SH-SY5Y (cell line): ENCODE results near the gene NKX1-2.

Experiments used
- GATA2 ChIP-seq: IDR thresholded peaks from 2 replicates; pipeline ENCODE4 v1.6.1; 2011; ENCODE audit warnings: mild to moderate bottlenecking, low read depth, low read length
- GATA3 ChIP-seq: IDR thresholded peaks from 2 replicates; pipeline ENCODE4 v1.6.1; 2011; ENCODE audit warnings: low read depth, mild to moderate bottlenecking, low read length, moderate library complexity

NKX1-2 gene

GRCh38 chr10:124467165-124467564, 17.3 kb upstream of the NKX1-2 start:
- TF ChIP-seq GATA2 (no peak), GATA3 (no peak)

GRCh38 chr10:124465777-124466488, 16.1 kb upstream of the NKX1-2 start:
- TF ChIP-seq GATA2 (no peak), GATA3 (no peak)

DNA sequence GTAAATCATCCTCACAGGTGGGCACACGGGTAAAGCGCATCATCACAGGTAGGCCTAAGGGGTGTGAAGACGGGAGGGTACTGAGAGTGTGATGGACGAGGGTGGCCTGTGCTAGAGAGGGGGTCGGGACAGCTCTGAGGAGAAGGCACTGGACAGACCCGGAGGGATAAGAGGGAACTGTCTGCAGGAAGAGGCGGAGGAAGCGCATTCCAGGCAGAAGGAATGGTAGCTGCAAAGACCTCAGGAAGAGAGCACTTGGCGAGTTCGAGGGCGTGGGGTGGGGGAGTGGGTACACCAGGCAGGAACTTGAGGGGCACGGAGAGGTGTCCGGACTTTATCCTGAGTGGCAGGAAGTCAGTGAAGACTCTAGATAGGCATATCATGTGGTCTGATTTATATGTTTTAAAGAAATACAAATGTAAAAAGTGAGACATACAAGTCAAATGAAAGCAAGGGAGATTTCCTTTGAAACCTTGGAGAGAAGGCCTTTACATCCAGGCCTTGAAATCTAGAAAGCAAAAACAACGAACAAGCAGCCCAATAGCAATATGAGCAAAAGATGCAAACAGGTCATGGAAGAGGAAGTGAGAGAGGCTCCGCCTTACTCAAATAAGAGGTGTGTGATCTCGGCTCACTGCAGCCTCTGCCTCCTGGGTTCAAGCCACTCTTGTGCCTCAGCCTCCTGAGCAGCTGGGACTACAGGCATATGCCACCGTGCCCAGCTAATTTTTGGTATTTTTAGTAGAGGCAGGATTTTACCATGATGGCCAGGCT, 15.4 kb upstream of the NKX1-2 start:
- TF ChIP-seq GATA2, result no peak
- TF ChIP-seq GATA3, result no peak

- TF ChIP-seq GATA3 (no peak), GATA2 (no peak)
Measured at GRCh38 chr10:124464028-124464965, 14.5 kb upstream of the NKX1-2 start.

DNA sequence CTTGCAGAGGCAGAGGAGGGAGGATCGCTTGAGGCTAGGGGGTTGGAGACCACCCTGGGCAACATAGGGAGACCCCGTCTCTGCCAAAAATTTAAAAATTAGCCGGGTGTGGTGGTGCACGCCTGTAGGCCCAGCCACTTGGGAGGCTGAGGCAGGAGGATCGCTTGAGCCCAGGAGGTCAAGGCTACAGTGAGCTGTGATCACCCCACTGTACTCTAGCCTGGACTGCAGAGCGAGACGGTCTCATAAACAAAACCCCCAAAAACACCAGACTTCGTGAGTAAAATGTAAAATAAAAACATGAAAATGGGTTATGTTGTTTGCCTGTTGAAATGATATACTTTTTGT, 12.5 kb upstream of the NKX1-2 start:
- no peak for TF ChIP-seq GATA2

GRCh38 chr10:124461642-124462347, 12.0 kb upstream of the NKX1-2 start, which contains the start of gene LHPP:
Gene LHPP (plus strand): TSS chr10:124461823. CDS start chr10:124461863, 40 bp downstream.
- TF ChIP-seq GATA2 (no peak), GATA3 (no peak)

GRCh38 chr10:124460144-124460543, 10.3 kb upstream of the NKX1-2 start:
- TF ChIP-seq GATA3 (no peak), GATA2 (no peak)

DNA sequence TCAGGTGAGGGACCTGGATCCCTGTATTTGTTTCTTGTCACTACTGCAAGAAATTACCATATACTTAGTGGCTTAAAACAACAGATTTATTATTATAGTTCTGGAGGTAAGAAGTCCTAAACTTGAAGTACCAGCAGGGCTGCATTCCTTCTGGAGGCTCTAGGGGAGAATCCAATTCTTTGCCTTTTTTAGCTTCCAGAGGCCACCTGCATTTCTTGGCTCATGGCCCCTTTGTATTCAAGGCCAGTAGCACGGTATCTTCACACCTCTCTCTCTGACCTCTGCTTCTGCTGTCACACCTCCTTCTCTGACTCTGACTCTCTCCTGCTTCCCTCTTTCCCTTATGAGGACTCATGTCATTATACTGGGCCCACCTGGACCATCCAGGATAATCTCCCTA, 9.6 kb upstream of the NKX1-2 start:
- TF ChIP-seq GATA3 (no peak), GATA2 (no peak)

DNA sequence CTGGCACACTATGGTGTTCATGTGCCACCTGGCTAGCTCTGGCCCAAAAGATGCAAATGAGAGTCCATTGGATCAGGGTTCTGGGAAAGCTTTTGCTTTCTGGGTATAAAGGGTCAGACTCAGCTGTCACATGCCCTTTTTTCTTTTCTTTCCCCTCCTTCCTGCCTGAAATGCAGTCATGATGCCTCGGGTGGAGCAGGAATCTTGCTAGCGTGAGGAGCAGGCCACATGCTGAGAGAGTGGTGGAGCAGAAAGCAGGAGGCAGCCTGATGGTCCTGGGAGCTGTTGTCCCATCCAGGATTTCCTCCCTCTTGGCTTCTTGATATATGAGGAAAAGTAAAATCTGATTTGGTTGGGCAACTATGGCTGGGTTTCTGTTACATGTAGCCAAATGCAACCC, 9.1 kb upstream of the NKX1-2 start:
- TF ChIP-seq GATA3, result no peak
- TF ChIP-seq GATA2, result no peak

DNA sequence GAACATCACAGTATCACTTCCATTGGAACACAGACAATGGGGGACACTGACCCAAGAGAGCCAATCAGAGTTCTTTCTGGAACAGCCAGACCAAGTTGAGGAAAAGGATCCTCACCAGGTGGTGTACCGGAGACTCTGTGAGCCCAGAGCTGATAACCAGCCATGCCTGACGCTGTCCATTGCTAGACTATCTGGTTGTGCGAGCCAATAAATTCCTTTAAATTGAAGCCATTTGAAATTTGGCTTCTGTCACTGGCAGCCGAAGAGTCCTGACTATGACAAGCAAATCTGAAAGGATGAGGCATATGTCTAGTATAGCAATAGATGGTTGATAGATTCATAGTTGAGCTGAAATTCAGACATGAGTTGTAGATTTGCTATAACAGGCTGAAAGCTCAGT, 8.6 kb upstream of the NKX1-2 start:
- TF ChIP-seq GATA3 (no peak), GATA2 (no peak)

DNA sequence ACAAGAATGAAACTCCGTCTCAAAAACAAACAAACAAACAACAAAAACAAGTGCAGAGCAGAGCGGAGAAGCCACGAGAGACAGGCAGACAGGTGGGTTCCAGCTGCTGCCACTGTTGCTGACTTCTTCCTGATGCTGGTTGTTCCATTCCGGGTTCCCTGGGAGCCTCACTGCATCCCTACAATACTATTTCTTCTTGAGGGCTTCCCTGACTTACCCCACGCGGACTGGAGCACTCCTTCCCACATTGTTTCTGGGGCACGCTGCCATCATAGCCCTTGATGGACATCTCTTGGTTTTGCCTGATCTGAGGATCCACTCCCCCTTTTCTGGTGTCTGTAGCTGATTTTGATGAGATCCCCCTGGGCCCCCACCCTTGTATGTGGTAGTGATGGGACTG, 5.6 kb upstream of the NKX1-2 start:
- TF ChIP-seq GATA2 (no peak), GATA3 (no peak)

- TF ChIP-seq GATA3, result no peak
- TF ChIP-seq GATA2, result no peak
Measured at GRCh38 chr10:124453960-124454610, 4.2 kb upstream of the NKX1-2 start.

GRCh38 chr10:124451276-124451675, 1.4 kb upstream of the NKX1-2 start:
- TF ChIP-seq GATA2 (no peak), GATA3 (no peak)
